Fibroblast of upper back skin (primary cell): ENCODE results near the gene MGST1.

ENCODE experiments used
- DNase-seq: peaks from one replicate; pipeline ENCODE4 v3.0.0-alpha.2; 2013

MGST1 gene

GRCh38 chr12:16347391-16348298 lies at the start of gene MGST1:
Gene MGST1, plus strand, starts transcription at chr12:16347645. Its CDS starts 6,608 bp downstream, at chr12:16354253.
- peak; percentile 40 for DNase-seq

GRCh38 chr12:16299403-16299802 lies 48.0 kb upstream of the MGST1 start:
- DNase-seq, result peak; percentile 75

GRCh38 chr12:16300122-16300521 lies 47.3 kb upstream of the MGST1 start:
- peak; percentile 53 for DNase-seq

- peak; percentile 63 for DNase-seq
These were observed 46.7 kb upstream of the MGST1 start for GRCh38 chr12:16300736-16301135.

GRCh38 chr12:16303939-16304338 lies 43.5 kb upstream of the MGST1 start:
- DNase-seq, result no peak

- no peak for DNase-seq
These were observed 39.5 kb upstream of the MGST1 start for GRCh38 chr12:16307856-16308475.

- DNase-seq, result no peak
These were observed 36.5 kb upstream of the MGST1 start for GRCh38 chr12:16310934-16311333.

- DNase-seq, result peak; percentile 51
These were observed 24.4 kb upstream of the MGST1 start for GRCh38 chr12:16323010-16323409.

- no peak for DNase-seq
These were observed 23.8 kb upstream of the MGST1 start for GRCh38 chr12:16323638-16324037.

GRCh38 chr12:16324272-16324671 lies 23.2 kb upstream of the MGST1 start:
- DNase-seq, result no peak

- no peak for DNase-seq
These were observed 22.7 kb upstream of the MGST1 start for GRCh38 chr12:16324772-16325171.

- DNase-seq, result no peak
These were observed 22.0 kb upstream of the MGST1 start for GRCh38 chr12:16325426-16325825.

- DNase-seq, result no peak
These were observed 19.5 kb upstream of the MGST1 start for GRCh38 chr12:16327963-16328362.

GRCh38 chr12:16329594-16329993 lies 17.9 kb upstream of the MGST1 start:
- no peak for DNase-seq

GRCh38 chr12:16330560-16330959 lies 16.9 kb upstream of the MGST1 start:
- no peak for DNase-seq

GRCh38 chr12:16331998-16332397 lies 15.4 kb upstream of the MGST1 start:
- no peak for DNase-seq

GRCh38 chr12:16335838-16336237 lies 11.6 kb upstream of the MGST1 start:
- DNase-seq, result no peak

- no peak for DNase-seq
These were observed 3.2 kb upstream of the MGST1 start for GRCh38 chr12:16344269-16344668.

- DNase-seq, result no peak
These were observed 2.3 kb upstream of the MGST1 start for GRCh38 chr12:16345105-16345504.

GRCh38 chr12:16346958-16347357 lies 487 bp upstream of the MGST1 start:
- DNase-seq, result no peak

- DNase-seq, result no peak
These were observed 1.1 kb downstream of the MGST1 start for GRCh38 chr12:16348435-16349130.

GRCh38 chr12:16349131-16349460 lies 1.7 kb downstream of the MGST1 start:
- DNase-seq, result peak; percentile 92

GRCh38 chr12:16350682-16351081 lies 3.2 kb downstream of the MGST1 start:
- peak; percentile 95 for DNase-seq

GRCh38 chr12:16352481-16352880 lies 5.0 kb downstream of the MGST1 start:
- peak; percentile 86 for DNase-seq
